Glomerular endothelial cell (primary cell): Measurements from ENCODE around the gene EGFR. TPM values are rescaled to one million over a fixed set of nuclear protein-coding genes. Genes with fewer than 3 reads are reported as not detected.

Experiments used
- DNase-seq: peaks from one replicate; pipeline ENCODE4 v3.0.0-alpha.2; 2011; ENCODE audit warnings: low read depth, low spot score; ENCODE audit errors: extremely low read depth
- total RNA-seq: library from RNA; depleted of rRNA; stranded (reverse); fragments of >200 nt; gene quantifications from 2 replicates; pipeline ENCODE4 v1.2.3, GENCODE V29; 2015

EGFR gene
- total RNA-seq, 1 donor from 2014 or later = 21.7 TPM

GRCh38 chr7:55260171-55260570 lies 241.4 kb downstream of the EGFR start:
- no peak for DNase-seq

- no peak for DNase-seq
Measured at GRCh38 chr7:55260676-55261385, 242.0 kb downstream of the EGFR start.
